Right atrium auricular region (tissue), 2 donors: ENCODE measurements around the gene FRMD4A. TPM values are rescaled to one million over a fixed set of nuclear protein-coding genes. Genes with fewer than 3 reads are reported as not detected.

Source experiments
- DNase-seq: peaks from one replicate; pipeline ENCODE4 v3.0.0-alpha.2; 2019; ENCODE audit warnings: low spot score
- H3K27ac ChIP-seq, 2 donors: fragments of 200-600 bp; sonication (generic); 1 replicate in 1 of 2; 2 replicates in 1 of 2; pipeline ENCODE4 v1.5.1; 2016 to 2019
- H3K27me3 ChIP-seq, 2 donors: fragments of 200-600 bp; sonication (generic); one replicate each; pipeline versions ENCODE4 v1.5.1 to v1.6.0; 2017 to 2019
- H3K36me3 ChIP-seq: fragments of 200-600 bp; sonication (generic); one replicate; pipeline ENCODE4 v1.5.1; 2016
- H3K4me1 ChIP-seq, 2 donors: fragments of 200-600 bp; sonication (generic); one replicate each; pipeline versions ENCODE4 v1.5.1 to v1.6.0; 2017 to 2019
- H3K4me3 ChIP-seq, 2 donors: fragments of 200-600 bp; sonication (generic); 1 replicate in 1 of 2; 2 replicates in 1 of 2; pipeline ENCODE4 v1.5.1; 2017 to 2019; ENCODE audit warnings: mild to moderate bottlenecking in 1 of 2, moderate library complexity in 1 of 2
- H3K9me3 ChIP-seq, 2 donors: fragments of 200-600 bp; sonication (generic); one replicate each; pipeline ENCODE4 v1.5.1; 2019
- CTCF ChIP-seq, 2 donors: fragments of 200-600 bp; sonication (generic); IDR thresholded peaks; one replicate each; pipeline ENCODE4 v1.5.1; 2019; ENCODE audit warnings: antibody characterized with exemption in 2 of 2
- total RNA-seq, 2 donors: library from RNA; depleted of rRNA; stranded (reverse); fragments of >200 nt; gene quantifications; one replicate each; pipeline ENCODE4 v1.1.0, GENCODE V29; 2016

FRMD4A gene
- total RNA-seq, 2 donors from 2014 or later, result 15.9 to 22.9 TPM

- H3K36me3 ChIP-seq, result no peaks in the 10 kb centered on the region
- no peak for TF ChIP-seq CTCF (IDR thresholded peaks at IDR 0.05)
- H3K4me1 ChIP-seq, result peaks cover 0 to 8% of the 10 kb centered on the region in 2 donors
- H3K27ac ChIP-seq, result no peak overlapping the region
- H3K4me3 ChIP-seq, result no peak overlapping the region
- no peaks in the 10 kb centered on the region for H3K9me3 ChIP-seq
- DNase-seq, result no peak
- no peaks in the 10 kb centered on the region for H3K27me3 ChIP-seq
Observed at GRCh38 chr10:14035506-14035905, 295.2 kb downstream of the FRMD4A start.

- DNase-seq, result no peak
- peak; percentile 52 to 69 for TF ChIP-seq CTCF (IDR thresholded peaks at IDR 0.05)
- Histone ChIP-seq H3K4me1 (no peaks in the 10 kb centered on the region), H3K4me3 (no peak overlapping the region), H3K27ac (no peak overlapping the region), H3K9me3 (no peaks in the 10 kb centered on the region), H3K27me3 (no peaks in the 10 kb centered on the region), H3K36me3 (no peaks in the 10 kb centered on the region)
Observed at GRCh38 chr10:14032406-14032998, 298.2 kb downstream of the FRMD4A start.

DNA sequence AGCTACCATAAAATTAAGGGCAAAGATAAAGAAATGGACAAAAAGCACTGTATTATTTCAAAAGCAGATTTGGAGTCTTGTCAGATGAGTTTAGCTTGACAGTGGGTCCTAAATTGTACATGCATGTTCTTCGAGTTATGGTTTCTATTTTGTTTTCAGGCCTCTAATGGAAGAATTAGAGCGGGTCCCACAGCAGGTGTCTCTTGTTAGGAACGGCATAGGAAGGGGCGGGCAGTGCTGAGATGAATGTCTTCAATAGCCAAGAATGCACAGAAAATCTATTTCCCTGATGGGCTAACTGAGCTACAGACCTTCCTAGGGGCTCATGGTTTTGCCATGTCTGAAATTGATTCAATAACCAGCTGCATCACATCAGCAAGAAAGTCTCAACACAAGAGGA is 304.4 kb downstream of the FRMD4A start:
- no peaks in the 10 kb centered on the region for H3K27me3 ChIP-seq
- DNase-seq, result no peak
- H3K4me3 ChIP-seq, result no peak overlapping the region
- H3K4me1 ChIP-seq, result no peaks in the 10 kb centered on the region
- no peaks in the 10 kb centered on the region for H3K36me3 ChIP-seq
- no peak overlapping the region for H3K27ac ChIP-seq
- H3K9me3 ChIP-seq, result no peaks in the 10 kb centered on the region
- TF ChIP-seq CTCF (IDR thresholded peaks at IDR 0.05), result no peak

DNA sequence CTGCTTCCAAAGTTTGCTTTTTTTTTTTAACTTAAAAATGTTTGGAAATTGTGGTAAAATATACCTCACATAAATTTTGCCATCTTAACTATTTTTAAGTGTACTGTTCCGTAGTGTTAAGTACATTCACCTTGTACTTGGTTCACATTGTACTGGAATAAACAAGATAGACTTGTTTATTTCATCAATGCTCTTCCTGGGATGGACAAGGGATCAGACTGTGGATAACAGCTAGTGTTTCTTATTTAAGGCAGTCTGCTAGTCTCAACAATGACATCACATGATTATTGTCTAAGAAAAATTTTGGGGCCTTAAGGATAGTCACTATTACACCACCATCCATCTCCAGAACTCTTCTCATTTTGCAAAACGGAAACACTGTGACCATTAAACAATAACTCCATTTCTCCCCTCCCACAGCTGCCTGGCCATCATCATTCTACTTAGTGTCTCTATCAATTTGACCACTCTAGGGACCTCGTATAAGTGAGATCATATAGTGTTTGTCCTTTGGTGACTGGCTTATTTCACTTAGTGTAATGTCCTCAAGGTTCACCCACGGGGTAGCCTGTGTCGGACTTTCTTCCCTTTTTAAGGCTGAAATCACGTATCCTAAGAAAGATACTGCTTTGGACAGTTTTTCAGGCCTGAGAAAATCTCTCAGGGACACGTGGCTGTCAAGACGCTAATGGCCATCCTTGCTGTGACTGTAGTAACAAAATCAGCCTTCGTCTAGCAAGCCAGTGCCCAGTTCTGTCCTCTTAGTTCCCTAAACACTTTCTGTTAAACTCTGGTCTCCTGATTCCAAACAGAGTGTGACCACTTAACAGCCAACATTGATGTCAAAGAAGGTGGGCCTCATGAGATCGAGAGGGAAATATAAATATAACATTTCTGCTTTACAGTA is 305.2 kb downstream of the FRMD4A start:
- no peak for DNase-seq
- H3K4me3 ChIP-seq, result no peak overlapping the region
- TF ChIP-seq CTCF (IDR thresholded peaks at IDR 0.05), result no peak
- no peaks in the 10 kb centered on the region for H3K27me3 ChIP-seq
- no peaks in the 10 kb centered on the region for H3K4me1 ChIP-seq
- H3K36me3 ChIP-seq, result no peaks in the 10 kb centered on the region
- H3K27ac ChIP-seq, result no peak overlapping the region
- H3K9me3 ChIP-seq, result no peaks in the 10 kb centered on the region

DNA sequence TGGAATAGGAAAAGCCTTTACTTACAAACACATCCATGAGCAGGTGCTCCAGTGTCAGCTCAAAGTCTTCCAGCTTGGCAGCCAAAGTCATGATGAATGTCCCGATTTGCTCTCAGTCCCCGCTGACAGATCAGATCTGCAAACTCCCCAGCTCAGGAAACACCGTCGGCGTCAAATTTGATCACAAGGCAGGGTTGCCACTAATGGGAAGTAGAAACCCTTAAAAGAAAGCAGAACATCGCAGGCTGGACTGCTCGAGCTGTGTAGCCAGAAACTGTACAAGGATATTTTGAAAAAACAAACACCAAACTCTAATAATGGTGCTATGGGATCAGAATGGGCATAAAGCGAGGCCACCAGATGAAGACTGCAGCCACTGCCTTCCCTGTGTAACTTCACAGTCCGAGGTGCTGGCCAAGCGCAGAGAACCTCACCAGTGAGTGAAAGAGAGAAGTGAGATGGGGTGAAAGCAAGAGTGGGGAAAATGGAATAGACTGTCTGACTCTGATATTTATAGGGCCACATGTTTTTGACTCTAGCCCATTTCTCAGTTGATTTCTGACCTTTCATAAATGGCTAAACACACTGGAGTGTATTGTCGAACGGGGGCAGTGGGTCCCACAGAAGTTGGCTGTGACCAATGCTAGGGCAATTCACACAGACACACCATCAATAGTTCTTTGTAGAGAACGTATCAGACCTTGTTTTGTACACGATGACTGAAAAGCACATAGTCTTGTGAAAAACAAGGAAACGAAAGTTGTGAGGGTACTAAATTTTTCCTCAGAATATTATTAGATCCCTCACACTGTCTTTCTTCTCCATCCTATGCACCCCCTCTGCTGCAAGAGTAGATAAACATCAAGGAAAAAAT is 306.2 kb downstream of the FRMD4A start:
- no peaks in the 10 kb centered on the region for H3K36me3 ChIP-seq
- no peaks in the 10 kb centered on the region for H3K27me3 ChIP-seq
- DNase-seq, result no peak
- H3K27ac ChIP-seq, result no peak overlapping the region
- no peak overlapping the region for H3K4me3 ChIP-seq
- no peaks in the 10 kb centered on the region for H3K4me1 ChIP-seq
- H3K9me3 ChIP-seq, result no peaks in the 10 kb centered on the region
- no peak for TF ChIP-seq CTCF (IDR thresholded peaks at IDR 0.05)
